Left ventricle myocardium inferior (tissue), 1 donor: ENCODE results near the gene IKZF1. TPM values are rescaled to one million over a fixed set of nuclear protein-coding genes. Genes with fewer than 3 reads are reported as not detected.

ENCODE experiments used
- DNase-seq: peaks from one replicate; pipeline ENCODE4 v3.0.0-alpha.2; 2020
- H3K27ac ChIP-seq: fragments of 200-600 bp; replicated peaks from 2 replicates; pipeline ENCODE4 v1.8.0; 2021
- H3K27me3 ChIP-seq: fragments of 200-600 bp; 2 replicates; pipeline ENCODE4 v1.8.0; 2021; ENCODE audit warnings: low read depth
- H3K36me3 ChIP-seq: fragments of 200-600 bp; 2 replicates; pipeline ENCODE4 v1.8.0; 2021
- H3K4me1 ChIP-seq: fragments of 200-600 bp; 2 replicates; pipeline ENCODE4 v1.8.0; 2021
- H3K4me3 ChIP-seq: fragments of 200-600 bp; 2 replicates; pipeline ENCODE4 v1.8.0; 2021; ENCODE audit warnings: mild to moderate bottlenecking, moderate library complexity
- H3K9me3 ChIP-seq: fragments of 200-600 bp; replicated peaks from 2 replicates; pipeline ENCODE4 v1.8.0; 2021
- CTCF ChIP-seq: fragments of 200-600 bp; IDR thresholded peaks from 2 replicates; pipeline ENCODE4 v1.8.0; 2021; ENCODE audit warnings: antibody characterized with exemption, mild to moderate bottlenecking, borderline replicate concordance
- intact Hi-C: fragments of 100-400 bp; cut with micrococcal nuclease; formaldehyde crosslinking; loops from one replicate; pipeline ENCODE4 v1.11.0; 2022
- total RNA-seq: library from RNA; stranded (reverse); fragmentation: NEBNext Ultra II Directional; extraction: Animal tissue kit (Norgen Biotek cat#: 25700); gene quantifications from one replicate; pipeline ENCODE4 v1.2.1, GENCODE V29; 2021
- donor health status: DM: no; HTN: yes; CAD: no; lungs with severe emphysema.

IKZF1 gene
- total RNA-seq, 1 donor from 2014 or later, result 2.1 TPM

- Histone ChIP-seq H3K4me3 (no peak overlapping the region), H3K9me3 (no peaks in the 10 kb centered on the region), H3K4me1 (no peaks in the 10 kb centered on the region), H3K27me3 (peaks cover 90% of the 10 kb centered on the region), H3K27ac (no peak overlapping the region), H3K36me3 (no peaks in the 10 kb centered on the region)
- intact Hi-C loops, result no loop called here
- no peak for DNase-seq
- no peak for TF ChIP-seq CTCF
These were observed 93.4 kb downstream of the IKZF1 start for GRCh38 chr7:50397971-50398324.

- no peak overlapping the region for H3K4me3 ChIP-seq
- TF ChIP-seq CTCF, result no peak
- DNase-seq, result no peak
- H3K36me3 ChIP-seq, result no peaks in the 10 kb centered on the region
- no peaks in the 10 kb centered on the region for H3K9me3 ChIP-seq
- peaks cover 89% of the 10 kb centered on the region for H3K27me3 ChIP-seq
- no peaks in the 10 kb centered on the region for H3K4me1 ChIP-seq
- no peak overlapping the region for H3K27ac ChIP-seq
- intact Hi-C loops, result no loop called here
These were observed 94.7 kb downstream of the IKZF1 start for GRCh38 chr7:50399206-50399605.

GRCh38 chr7:50399635-50400034 lies 95.1 kb downstream of the IKZF1 start:
- H3K36me3 ChIP-seq, result no peaks in the 10 kb centered on the region
- no peaks in the 10 kb centered on the region for H3K4me1 ChIP-seq
- H3K9me3 ChIP-seq, result no peaks in the 10 kb centered on the region
- DNase-seq, result no peak
- peaks cover 90% of the 10 kb centered on the region for H3K27me3 ChIP-seq
- H3K27ac ChIP-seq, result no peak overlapping the region
- intact Hi-C loops, result no loop called here
- TF ChIP-seq CTCF, result no peak
- H3K4me3 ChIP-seq, result no peak overlapping the region

GRCh38 chr7:50400114-50400513 lies 95.6 kb downstream of the IKZF1 start:
- DNase-seq, result no peak
- no peak overlapping the region for H3K4me3 ChIP-seq
- no peaks in the 10 kb centered on the region for H3K4me1 ChIP-seq
- peaks cover 94% of the 10 kb centered on the region for H3K27me3 ChIP-seq
- no peak overlapping the region for H3K27ac ChIP-seq
- no peaks in the 10 kb centered on the region for H3K36me3 ChIP-seq
- intact Hi-C loops, result no loop called here
- TF ChIP-seq CTCF, result no peak
- no peaks in the 10 kb centered on the region for H3K9me3 ChIP-seq

- no peak for DNase-seq
- no peaks in the 10 kb centered on the region for H3K9me3 ChIP-seq
- intact Hi-C loops, result no loop called here
- no peak overlapping the region for H3K27ac ChIP-seq
- peaks cover 97% of the 10 kb centered on the region for H3K27me3 ChIP-seq
- no peaks in the 10 kb centered on the region for H3K36me3 ChIP-seq
- H3K4me1 ChIP-seq, result no peaks in the 10 kb centered on the region
- H3K4me3 ChIP-seq, result no peak overlapping the region
- no peak for TF ChIP-seq CTCF
These were observed 99.9 kb downstream of the IKZF1 start for GRCh38 chr7:50404392-50404791.

GRCh38 chr7:50405221-50405620 lies 100.7 kb downstream of the IKZF1 start:
- Histone ChIP-seq H3K9me3 (no peaks in the 10 kb centered on the region), H3K4me3 (no peak overlapping the region), H3K27me3 (peaks cover 96% of the 10 kb centered on the region), H3K36me3 (no peaks in the 10 kb centered on the region), H3K4me1 (no peaks in the 10 kb centered on the region), H3K27ac (no peak overlapping the region)
- intact Hi-C loops, result no loop called here
- TF ChIP-seq CTCF, result no peak
- no peak for DNase-seq
